ENCODE results near the gene NEAT1. TPM values are rescaled to one million over a fixed set of nuclear protein-coding genes. Genes with fewer than 3 reads are reported as not detected.

Gene NEAT1
- total RNA-seq, 1 experiment from 2014 or later = 938 TPM

GRCh38 chr11:65399249-65399648 is 23.3 kb upstream of the NEAT1 start:
- Histone ChIP-seq H3K27me3 (ENCODE audit: insufficient read depth, low read depth) (no peaks in the 10 kb centered on the region), H3K4me1 (replicated peaks; ENCODE audit: insufficient read depth) (no peaks in the 10 kb centered on the region), H3K36me3 (ENCODE audit: low read depth) (no peaks in the 10 kb centered on the region), H3K4me3 (no peak overlapping the region), H3K9me2 (ENCODE audit: insufficient read depth) (no peaks in the 10 kb centered on the region), H3K27ac (no peak overlapping the region), H3K4me2 (no peak overlapping the region), H3F3A (ENCODE audit: insufficient read depth, low read depth) (peaks cover 14% of the 10 kb centered on the region; the same call in 1 of the 2 replicates), H4K20me1 (ENCODE audit: insufficient read depth) (no peaks in the 10 kb centered on the region), H2AFZ (no peak overlapping the region), H3K79me2 (ENCODE audit: low read depth) (no peaks in the 10 kb centered on the region), H3K9me3 (ENCODE audit: insufficient read depth, low read depth) (no peaks in the 10 kb centered on the region)
- DNase-seq = no peak
- TF ChIP-seq EZH2 (IDR thresholded peaks at IDR 0.05; ENCODE audit: low read depth) = no peak
- intact Hi-C loops (cut with micrococcal nuclease; ENCODE audit: unreplicated experiment) = no loop called here
- CTCF ChIA-PET = no interaction called here
- POLR2A ChIA-PET (ENCODE audit: unreplicated experiment) = interaction anchor here (0.6 kb wide), 1 partner anchor 121 kb away, joined by 4 read pairs; no protein-coding TSS in a partner anchor
- no TSS peak for BruUV-seq (replicated peaks)

DNA sequence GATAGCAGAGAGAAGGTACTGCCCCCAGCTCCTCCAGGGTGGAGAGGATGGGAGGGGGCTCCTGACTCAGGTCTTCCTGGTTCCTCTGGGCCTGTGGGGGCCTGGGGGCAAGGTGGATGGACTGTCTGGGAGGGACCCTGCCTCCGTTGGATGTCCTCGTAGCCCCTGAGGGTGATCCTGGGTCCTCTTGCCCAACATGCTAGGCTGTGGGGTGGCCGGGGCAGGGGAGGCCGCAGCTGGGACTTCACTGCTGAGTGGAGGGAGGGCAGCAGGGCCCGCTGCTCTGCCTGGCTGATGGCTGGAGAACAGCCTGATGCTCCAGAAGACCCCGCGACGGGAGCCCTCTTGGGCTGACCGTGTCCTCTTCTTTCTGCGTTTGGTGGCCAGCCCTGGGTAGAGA is 22.8 kb upstream of the NEAT1 start:
- H2AFZ ChIP-seq = no peak overlapping the region
- intact Hi-C loops (cut with micrococcal nuclease; ENCODE audit: unreplicated experiment) = no loop called here
- no peaks in the 10 kb centered on the region for H3K9me3 ChIP-seq (ENCODE audit: insufficient read depth, low read depth)
- no peak overlapping the region for H3K27ac ChIP-seq
- no peaks in the 10 kb centered on the region for H3K9me2 ChIP-seq (ENCODE audit: insufficient read depth)
- peaks cover 14% of the 10 kb centered on the region; the same call in 1 of the 2 replicates for H3F3A ChIP-seq (ENCODE audit: insufficient read depth, low read depth)
- no peak for DNase-seq
- ChIA-PET POLR2A (ENCODE audit: unreplicated experiment) (no interaction called here), CTCF (no interaction called here)
- no peak for TF ChIP-seq EZH2 (IDR thresholded peaks at IDR 0.05; ENCODE audit: low read depth)
- no peak for TF ChIP-seq CTCF (conservative IDR thresholded peaks at IDR 0.05)
- no TSS peak for BruUV-seq (replicated peaks)
- H3K4me1 ChIP-seq (replicated peaks; ENCODE audit: insufficient read depth) = no peaks in the 10 kb centered on the region
- H3K4me2 ChIP-seq = no peak overlapping the region
- H3K27me3 ChIP-seq (ENCODE audit: insufficient read depth, low read depth) = no peaks in the 10 kb centered on the region
- no peak overlapping the region for H3K4me3 ChIP-seq
- H3K79me2 ChIP-seq (ENCODE audit: low read depth) = no peaks in the 10 kb centered on the region
- no peaks in the 10 kb centered on the region for H4K20me1 ChIP-seq (ENCODE audit: insufficient read depth)
- H3K36me3 ChIP-seq (ENCODE audit: low read depth) = peaks cover under 1% of the 10 kb centered on the region

- CTCF ChIA-PET = no interaction called here
- H3K4me1 ChIP-seq (replicated peaks; ENCODE audit: insufficient read depth) = no peaks in the 10 kb centered on the region
- no peak overlapping the region for H3K4me3 ChIP-seq
- H3K9me3 ChIP-seq (ENCODE audit: insufficient read depth, low read depth) = no peaks in the 10 kb centered on the region
- no peak overlapping the region for H3K4me2 ChIP-seq
- peaks cover 5% of the 10 kb centered on the region for H3K36me3 ChIP-seq (ENCODE audit: low read depth)
- peaks cover 14% of the 10 kb centered on the region; the same call in 1 of the 2 replicates for H3F3A ChIP-seq (ENCODE audit: insufficient read depth, low read depth)
- no peaks in the 10 kb centered on the region for H3K9me2 ChIP-seq (ENCODE audit: insufficient read depth)
- intact Hi-C loops (cut with micrococcal nuclease; ENCODE audit: unreplicated experiment) = no loop called here
- TF ChIP-seq EZH2 (IDR thresholded peaks at IDR 0.05; ENCODE audit: low read depth) = no peak
- H3K79me2 ChIP-seq (ENCODE audit: low read depth) = no peaks in the 10 kb centered on the region
- no TSS peak for BruUV-seq (replicated peaks)
- POLR2A ChIA-PET (ENCODE audit: unreplicated experiment) = no interaction called here
- H3K27ac ChIP-seq = no peak overlapping the region
- DNase-seq = no peak
- H3K27me3 ChIP-seq (ENCODE audit: insufficient read depth, low read depth) = no peaks in the 10 kb centered on the region
- H4K20me1 ChIP-seq (ENCODE audit: insufficient read depth) = no peaks in the 10 kb centered on the region
- no peak overlapping the region for H2AFZ ChIP-seq
These were observed 22.1 kb upstream of the NEAT1 start for GRCh38 chr11:65400307-65401072.

DNA sequence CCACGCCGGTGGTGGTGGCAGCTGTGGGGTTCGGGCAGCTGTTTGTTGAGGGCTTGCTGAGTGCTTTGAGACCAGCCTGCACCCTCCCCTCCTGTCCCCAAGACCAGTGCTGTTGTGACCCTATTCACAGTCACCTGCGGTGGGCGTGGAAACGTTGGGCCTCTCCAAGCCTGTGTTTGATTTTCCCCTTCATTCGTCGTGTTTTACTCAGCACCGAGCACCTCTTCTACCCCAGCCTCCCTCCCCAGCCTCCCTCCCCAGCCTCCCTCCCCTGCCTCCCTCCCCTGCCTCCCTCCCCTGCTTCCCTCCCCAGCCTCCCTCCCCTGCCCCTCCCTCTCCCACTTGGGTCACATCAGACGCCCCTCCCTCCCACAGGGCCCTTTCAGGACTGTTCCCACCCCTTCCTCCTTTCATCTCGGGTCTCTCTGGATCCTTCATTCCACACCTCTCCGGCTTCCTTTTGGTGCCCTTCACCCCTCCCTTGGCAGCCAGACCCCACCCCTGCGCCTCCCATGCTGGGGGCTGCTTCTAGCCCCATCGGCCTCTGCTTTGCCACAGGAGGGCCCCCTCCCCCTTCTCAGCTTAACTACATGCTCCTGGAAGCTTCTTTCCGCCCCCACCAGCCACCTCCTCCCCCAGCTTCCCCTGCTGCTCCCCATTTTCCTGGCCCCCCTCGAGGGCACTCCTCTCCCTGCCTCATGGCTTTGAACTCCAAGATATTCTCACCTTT is 21.4 kb upstream of the NEAT1 start:
- Histone ChIP-seq H3K36me3 (ENCODE audit: low read depth) (peaks cover 5% of the 10 kb centered on the region), H3K4me1 (replicated peaks; ENCODE audit: insufficient read depth) (no peaks in the 10 kb centered on the region), H3K9me2 (ENCODE audit: insufficient read depth) (no peaks in the 10 kb centered on the region), H3K79me2 (ENCODE audit: low read depth) (no peaks in the 10 kb centered on the region), H3K4me2 (no peak overlapping the region), H3K27me3 (ENCODE audit: insufficient read depth, low read depth) (no peaks in the 10 kb centered on the region), H3K9me3 (ENCODE audit: insufficient read depth, low read depth) (no peaks in the 10 kb centered on the region), H3F3A (ENCODE audit: insufficient read depth, low read depth) (peaks cover 14% of the 10 kb centered on the region; the same call in 1 of the 2 replicates), H3K4me3 (no peak overlapping the region), H3K27ac (no peak overlapping the region), H2AFZ (no peak overlapping the region), H4K20me1 (ENCODE audit: insufficient read depth) (no peaks in the 10 kb centered on the region)
- intact Hi-C loops (cut with micrococcal nuclease; ENCODE audit: unreplicated experiment) = no loop called here
- CTCF ChIA-PET = interaction anchor here (0.6 kb wide), 1 partner anchor 171 kb away, joined by 4 read pairs; the partner anchor contains the start of gene FAM89B
- POLR2A ChIA-PET (ENCODE audit: unreplicated experiment) = no interaction called here
- TF ChIP-seq EZH2 (IDR thresholded peaks at IDR 0.05; ENCODE audit: low read depth) = no peak
- no peak for TF ChIP-seq CTCF (conservative IDR thresholded peaks at IDR 0.05)
- no TSS peak for BruUV-seq (replicated peaks)
- DNase-seq = no peak
